GM18508 (cell line): Measurements from ENCODE around the gene RND3.

Experiments used
- ATAC-seq: cut with Tn5 transposase; IDR thresholded peaks from one replicate; pipeline ENCODE4 v1.9.1; 2021; ENCODE audit warnings: moderate number of reproducible peaks; ENCODE audit not compliant: insufficient read depth, unreplicated experiment

The RND3 gene

GRCh38 chr2:150476809-150477302, 10.6 kb downstream of the RND3 start:
- ATAC-seq: no peak

DNA sequence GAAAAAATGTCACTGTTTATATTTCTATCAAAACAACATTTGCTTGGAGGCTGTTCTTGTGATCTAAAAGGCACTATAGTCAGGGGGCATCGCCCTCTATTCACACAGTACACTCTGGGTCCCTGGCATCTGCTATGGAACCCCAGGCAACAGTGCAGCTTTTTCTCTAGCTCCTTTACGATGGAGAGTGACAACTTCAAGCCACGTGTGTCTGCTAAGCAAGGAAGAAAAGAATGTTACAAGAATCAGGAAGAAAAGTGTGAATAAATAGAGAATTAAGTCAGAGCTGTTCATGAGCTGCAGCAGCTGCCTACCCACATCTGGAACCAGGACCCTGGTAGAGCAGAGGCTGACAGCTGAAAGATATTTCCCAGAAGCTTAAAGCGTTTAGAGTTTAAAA, 11.2 kb downstream of the RND3 start:
- ATAC-seq: no peak

DNA sequence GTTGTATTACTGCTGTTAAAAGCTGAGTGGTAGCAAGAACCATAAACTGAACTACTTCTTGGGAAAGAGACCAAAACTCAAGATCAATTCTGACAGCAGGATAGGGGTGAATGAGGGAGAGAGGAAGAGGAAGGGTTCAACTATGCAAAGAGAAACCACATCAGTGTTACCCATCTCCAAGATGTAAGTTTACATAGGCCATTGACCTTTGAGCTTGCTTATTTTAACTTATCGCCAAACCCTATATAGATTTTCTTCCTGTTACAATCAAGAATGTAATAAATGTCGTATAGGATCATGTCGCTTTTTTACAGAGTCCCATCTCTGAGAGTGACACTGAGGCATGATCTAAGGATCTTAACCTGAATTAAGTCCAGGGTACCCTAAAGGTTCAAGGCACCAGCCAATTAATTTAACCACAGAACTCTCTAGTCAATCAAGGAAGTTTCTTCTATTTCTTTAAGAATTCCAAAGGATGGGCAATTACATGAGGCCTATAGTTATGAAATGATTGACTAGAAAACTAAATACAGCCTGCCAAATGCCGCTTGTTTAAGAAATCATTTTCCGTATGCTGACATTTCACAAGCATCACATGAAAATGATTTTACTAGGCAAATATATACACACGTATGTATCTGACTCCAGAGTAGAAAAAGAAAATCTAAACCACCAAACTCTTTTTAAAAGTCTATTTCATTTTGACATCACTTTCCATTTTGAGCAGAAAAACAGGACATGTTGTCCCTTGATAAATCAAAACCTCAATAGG, 11.8 kb downstream of the RND3 start:
- no peak for ATAC-seq

DNA sequence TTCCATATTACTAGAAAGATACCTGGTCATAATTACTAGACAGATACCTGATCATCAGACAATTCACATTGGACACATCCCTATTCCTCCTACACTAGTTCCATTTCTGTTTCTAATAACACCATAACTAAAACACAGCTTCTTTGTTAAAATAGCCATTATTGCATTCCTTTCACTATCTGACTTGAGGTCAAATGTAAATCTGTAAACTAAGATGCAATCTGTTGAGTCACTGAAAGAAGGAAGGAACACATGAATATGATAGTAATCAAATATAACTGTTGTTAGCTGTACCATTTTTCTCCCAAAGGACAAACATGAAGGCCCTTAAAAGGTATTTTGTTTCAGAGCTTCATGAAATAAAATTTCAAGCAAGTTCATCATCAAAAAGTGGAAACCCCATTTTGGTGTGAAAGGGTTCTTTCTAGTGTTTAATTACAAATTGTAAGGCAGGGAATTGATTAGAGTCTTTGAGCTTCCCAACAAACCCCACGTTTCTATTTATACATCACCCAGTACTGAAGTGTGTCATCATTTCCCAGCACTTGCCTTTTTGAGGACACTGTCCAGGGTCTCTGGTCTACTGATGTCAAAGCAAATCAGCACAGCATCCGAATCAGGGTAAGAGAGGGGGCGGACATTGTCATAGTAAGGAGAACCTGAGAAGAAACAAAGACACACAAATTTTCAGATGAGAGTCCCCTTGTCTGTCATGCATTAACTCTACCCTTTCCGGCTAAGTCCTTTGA, 13.0 kb downstream of the RND3 start:
- ATAC-seq: no peak

GRCh38 chr2:150473767-150474166, 13.7 kb downstream of the RND3 start:
- no peak for ATAC-seq

DNA sequence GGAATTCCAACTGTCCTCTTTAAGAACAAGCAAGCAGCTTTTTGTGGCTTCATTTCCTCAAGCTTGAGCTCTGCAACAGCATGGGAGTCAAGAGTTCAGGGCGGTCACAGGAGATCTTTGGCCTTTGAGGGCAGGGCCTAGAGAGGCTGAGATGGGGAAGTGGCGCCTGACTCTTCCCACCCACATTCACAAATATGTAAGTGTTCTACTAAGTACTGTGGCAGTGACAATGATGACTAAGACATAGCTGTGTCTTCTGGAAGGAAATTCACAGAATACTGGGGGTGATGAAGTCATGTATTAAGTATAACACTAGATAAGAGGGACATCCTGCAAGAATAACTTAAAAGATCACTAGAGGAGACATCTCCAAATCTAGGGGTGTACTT, 15.0 kb downstream of the RND3 start:
- ATAC-seq: no peak

DNA sequence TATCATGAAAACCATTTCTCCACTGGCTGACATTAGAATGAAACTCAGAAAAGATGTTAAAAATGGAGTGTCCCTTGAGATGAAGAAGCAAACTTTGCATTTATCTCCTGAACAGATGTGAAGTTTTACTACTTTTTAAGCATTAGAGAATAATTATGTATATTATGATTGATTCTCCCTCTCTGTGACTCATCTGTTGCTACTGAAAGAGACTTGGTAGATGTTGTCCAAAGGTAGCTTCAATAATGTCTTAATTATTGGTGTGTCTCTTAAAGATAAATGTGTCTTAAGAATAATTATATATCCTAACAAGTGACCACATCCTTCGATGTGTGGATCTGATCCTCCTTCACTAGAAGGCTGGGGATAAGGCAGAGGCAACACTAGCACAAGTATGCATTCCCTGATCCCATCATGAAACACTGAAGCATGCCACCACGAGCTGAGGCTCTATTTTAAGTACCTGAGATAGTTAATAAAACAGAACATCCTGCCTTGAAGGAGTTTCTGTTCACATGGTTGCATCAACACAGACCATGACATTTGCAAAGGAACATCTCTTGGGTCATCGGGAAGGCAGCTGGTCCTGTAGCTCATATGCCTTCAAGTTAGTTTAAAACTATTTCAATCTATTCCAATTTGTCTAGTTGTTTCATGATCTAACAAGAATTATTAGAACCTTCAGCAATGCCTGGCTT, 15.5 kb downstream of the RND3 start:
- ATAC-seq: no peak

DNA sequence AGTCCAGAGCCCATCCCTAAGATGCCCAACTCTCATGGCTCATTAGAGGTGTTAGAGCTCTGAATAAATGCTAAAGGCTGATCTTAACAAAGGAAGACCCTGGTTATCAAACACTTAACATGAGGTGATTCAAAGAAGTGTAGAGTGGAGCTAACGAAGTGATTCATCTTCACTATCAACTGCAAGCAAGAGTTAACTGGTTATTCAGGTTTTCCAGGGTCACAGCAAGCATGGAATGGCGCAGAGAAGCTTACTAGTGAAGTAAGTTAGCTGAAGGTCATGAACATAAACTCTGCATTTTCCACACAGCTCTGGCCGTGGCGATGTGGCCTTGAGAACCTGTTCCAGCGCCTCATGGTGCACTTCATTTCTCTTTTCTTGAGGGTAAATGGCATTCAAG, 17.0 kb downstream of the RND3 start:
- ATAC-seq: no peak

DNA sequence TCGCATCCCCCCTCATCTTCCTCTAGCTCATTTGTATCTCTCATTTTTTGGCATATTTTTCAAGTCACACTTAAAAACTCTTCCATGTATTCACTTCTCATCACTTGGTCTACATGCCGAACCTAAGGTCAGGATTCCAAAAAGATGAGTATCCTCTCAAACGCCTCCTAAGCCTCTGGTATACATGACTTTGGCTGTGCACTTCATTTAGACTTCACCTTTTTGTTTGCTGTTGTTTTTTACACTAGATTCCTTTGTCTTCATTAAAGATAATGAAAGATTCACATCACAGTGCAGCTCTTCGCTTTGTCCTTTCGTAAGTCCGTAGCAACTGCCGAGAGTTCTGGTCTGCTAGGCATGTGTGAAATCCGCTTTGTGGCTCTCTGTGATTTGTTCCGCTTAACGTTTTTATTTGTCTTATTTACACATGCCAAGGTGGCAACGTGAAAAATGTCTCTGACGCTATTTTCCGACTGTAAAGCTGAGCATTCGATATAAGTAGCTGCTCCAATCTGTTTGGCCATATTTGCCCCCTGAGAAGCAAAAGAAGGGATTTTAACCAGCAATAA, 17.7 kb downstream of the RND3 start:
- no peak for ATAC-seq

DNA sequence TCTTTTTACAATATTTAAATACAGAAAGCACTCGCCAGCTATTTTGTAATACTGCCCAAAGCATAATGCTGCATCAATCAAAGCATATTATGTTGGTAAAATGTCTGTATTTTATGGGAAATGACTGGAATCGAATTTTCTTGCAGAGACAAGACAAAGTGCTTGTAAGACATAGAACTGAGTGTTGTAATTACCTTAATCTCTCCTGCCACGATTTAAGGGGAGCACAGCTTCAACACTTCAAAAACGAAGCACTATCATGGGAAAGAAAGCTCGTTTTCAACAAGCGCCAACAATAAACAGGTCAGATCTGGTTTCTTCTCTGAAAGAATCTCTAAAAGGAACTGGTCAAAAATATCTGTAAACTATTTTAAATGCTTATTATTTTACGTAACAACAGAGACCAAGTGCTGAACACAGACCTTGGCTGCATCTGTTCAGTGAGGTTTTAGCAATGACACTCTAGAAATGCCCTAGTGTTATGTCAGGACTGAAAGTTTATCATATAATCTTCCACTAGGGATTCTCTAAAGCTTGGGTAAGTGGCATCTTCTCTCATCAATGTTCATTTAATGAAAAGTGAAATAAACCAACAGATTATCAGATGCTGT, 19.0 kb downstream of the RND3 start:
- ATAC-seq: no peak

GRCh38 chr2:150467621-150467963, 19.9 kb downstream of the RND3 start:
- no peak for ATAC-seq

DNA sequence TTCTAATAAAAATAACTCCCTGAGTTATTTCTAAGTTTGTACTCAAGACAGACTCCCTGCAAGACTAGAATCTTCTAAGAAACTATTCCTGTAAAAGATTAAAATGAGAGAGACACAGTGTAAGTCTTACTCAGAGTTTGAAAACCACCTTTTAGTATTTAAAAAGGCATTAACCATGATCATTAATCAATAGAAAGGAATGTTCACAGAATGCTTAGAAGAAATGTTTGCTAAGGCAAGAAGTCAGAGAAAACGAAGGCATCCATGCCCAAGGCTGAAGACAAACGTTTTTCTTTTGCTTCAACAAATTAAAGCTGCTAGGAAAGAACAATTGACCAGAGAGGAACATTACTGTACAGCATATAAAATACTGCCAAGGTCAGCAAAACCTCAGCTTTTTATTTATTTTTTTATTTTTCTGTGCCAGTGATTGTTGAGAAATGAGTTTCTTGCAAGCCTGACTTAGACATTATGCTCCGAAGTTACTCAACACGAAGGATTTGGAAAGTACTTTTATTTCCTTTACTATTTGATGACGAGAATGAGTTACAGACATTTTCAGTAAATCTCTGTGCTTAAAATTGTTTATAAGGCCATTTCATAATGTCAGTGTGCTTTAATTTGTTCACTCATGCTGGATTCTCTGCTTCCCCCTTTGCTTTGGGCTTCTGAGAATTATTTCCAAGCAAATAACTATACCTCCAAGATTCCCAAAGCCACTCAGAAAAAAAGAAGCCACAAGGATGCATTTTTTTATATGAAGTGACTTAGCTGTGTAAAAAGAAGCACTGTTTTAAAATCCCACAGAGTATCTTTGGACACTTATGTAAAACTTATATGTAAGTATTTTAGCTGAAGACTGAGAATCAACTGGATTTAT, 20.5 kb downstream of the RND3 start:
- ATAC-seq: no peak

DNA sequence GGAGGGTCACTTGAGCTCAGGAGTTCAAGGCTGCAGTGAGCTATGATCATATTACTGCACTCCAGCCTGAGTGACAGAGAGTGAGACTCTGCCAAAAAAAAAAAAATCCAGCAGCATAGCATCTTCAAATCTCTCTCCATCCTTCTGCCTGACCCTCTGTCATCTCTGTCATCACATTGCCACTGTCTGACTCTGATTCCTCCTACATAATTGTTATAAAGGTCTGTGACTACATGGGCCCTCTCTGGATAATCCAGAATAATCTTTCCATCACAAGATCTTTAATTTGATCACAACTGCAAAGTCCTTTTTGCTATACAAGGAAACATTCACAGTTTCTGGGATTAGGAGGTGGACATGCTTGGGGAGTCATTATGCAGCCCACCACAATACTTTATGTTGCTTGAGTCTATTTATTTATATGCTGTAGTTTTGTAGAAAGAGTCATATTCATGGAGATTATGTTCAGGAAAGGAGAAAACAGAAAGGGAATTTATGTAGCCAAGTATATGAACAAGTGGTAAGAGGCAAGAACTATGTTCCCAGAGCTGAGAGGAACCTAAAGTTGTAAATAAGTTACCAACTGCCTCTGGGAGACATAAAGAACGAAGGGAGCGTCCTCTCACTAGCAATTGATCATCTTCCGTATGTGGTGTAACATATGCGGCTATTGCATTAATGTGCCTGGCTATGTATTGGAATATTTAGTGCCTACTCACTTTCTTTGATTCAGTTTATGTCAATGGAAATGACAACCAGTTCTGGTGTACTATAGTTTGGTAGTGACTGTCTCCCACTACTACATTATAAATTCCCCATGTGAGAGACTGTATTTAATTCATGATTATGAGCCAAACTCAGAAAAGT, 21.5 kb downstream of the RND3 start:
- no peak for ATAC-seq

DNA sequence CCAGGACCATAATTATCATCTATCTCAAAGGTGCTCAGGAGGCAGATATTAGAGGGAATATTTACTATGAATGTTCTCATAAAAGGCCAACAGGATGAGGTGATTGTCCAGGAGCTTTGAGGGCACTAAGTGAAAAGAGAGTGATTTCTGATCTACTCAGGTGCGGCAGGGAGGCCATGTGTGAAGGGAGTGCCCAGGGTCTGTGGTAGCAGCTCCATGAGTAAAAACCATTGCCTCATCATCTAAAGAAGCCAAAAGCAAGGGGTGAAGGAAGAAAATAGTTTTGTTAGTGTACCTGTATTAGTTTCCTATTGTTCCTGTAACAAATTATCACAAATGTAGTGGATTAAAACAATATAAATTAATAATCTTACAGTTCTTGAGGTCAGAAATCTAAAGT, 22.5 kb downstream of the RND3 start:
- ATAC-seq: no peak

DNA sequence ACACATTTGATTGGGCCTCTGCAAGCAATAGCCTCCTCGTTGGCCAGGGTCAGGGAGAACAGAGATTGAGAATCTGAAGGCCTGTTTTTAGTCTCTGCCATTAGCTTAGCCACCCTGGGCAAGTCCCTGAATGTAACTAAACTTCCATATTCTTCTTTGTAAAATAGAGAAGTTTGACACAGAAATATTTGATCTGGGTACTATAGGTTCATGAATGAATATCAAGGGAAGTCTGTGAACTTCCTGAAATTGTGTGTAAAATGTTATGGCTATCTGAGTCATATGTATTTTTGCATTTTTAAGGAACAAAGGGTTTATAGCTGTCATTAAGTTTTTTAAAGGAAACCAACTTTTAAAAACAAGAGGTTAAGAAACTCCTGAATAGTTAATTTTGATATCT, 23.2 kb downstream of the RND3 start:
- no peak for ATAC-seq

DNA sequence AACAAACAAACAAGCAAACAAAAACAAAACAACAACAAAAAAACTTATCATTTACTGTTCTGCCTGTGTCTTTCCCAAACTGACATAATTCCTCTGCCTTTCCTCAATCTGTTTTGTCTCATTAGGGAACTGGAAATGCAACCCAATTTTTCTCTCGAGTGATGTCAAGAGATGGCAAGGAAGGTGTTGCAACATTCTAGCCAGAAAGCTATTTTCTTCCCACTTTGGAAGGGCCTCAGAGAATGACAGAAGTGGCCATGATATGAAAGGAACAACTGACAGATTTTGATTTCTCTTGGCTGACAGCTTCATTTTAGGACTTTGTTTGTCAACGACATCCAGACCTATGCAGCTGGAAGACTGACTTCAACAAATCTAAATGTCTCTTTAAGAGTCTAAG, 24.7 kb downstream of the RND3 start:
- ATAC-seq: no peak

DNA sequence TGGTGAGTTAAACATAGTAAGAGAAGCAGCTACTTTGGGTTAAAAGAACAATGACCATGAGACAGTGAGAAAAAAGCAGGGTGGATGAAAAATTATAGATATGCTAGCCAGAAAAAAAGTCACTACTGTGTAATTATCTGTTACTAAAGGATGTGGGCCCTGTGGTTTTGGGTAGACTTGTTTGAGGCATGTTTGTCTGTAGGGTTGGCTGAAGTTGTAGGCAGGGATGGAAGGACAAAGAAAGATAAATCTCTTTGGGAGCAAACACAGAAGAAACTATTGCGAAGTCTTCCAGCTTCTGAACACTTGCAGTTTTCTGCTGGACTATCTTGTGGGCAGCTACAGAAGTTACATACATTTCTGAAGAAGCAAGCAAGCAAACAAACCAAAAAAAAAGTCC, 28.2 kb downstream of the RND3 start:
- ATAC-seq: no peak

GRCh38 chr2:150450765-150451164, 36.7 kb downstream of the RND3 start:
- no peak for ATAC-seq

- ATAC-seq: no peak
Observed at GRCh38 chr2:150449856-150450255, 37.6 kb downstream of the RND3 start.
